ENCODE measurements around the gene CBX5. TPM values are rescaled to one million over a fixed set of nuclear protein-coding genes. Genes with fewer than 3 reads are reported as not detected.
A peak's percentile ranks its signal among the peaks of the same experiment; 100 is the strongest.

Gene CBX5
- polyA plus RNA-seq, 1 experiment: 14.3 TPM

DNA sequence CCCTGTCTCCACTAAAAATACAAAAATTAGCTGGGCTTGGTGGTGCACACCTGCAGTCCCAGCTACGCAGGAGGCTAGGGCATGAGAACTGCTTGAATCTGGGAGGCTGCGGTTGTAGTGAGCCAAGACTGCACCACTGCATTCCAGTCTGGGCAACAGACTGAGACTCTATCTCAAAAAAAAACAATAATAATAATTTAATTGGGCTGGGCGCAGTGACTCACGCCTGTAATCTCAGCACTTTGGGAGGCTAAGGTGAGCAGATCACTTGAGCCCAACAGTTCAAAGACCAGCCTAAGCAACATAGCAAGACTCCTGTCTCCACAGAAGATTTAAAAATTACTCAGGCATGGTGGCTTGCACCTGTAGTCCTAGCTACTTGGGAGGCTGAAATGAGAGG lies 26.7 kb downstream of the CBX5 start:
- Histone ChIP-seq H3K4me3 (ENCODE audit: low read depth, low read length) (no peak overlapping the region), H3K36me3 (ENCODE audit: control insufficient read depth, insufficient read depth, low read length) (0 out of 2 replicates have a peak, but pooled peaks cover 1% of the 10 kb centered on the region), H3K27me3 (ENCODE audit: control insufficient read depth, insufficient read depth, low read length) (no peaks in the 10 kb centered on the region)
- no peak for DNase-seq (ENCODE audit: low read depth)
- POLR2A ChIA-PET: interaction anchor here (1.1 kb wide), 1 partner anchor 116 kb away, joined by 5 read pairs; no protein-coding TSS in a partner anchor
- TF ChIP-seq, protein P1, sequence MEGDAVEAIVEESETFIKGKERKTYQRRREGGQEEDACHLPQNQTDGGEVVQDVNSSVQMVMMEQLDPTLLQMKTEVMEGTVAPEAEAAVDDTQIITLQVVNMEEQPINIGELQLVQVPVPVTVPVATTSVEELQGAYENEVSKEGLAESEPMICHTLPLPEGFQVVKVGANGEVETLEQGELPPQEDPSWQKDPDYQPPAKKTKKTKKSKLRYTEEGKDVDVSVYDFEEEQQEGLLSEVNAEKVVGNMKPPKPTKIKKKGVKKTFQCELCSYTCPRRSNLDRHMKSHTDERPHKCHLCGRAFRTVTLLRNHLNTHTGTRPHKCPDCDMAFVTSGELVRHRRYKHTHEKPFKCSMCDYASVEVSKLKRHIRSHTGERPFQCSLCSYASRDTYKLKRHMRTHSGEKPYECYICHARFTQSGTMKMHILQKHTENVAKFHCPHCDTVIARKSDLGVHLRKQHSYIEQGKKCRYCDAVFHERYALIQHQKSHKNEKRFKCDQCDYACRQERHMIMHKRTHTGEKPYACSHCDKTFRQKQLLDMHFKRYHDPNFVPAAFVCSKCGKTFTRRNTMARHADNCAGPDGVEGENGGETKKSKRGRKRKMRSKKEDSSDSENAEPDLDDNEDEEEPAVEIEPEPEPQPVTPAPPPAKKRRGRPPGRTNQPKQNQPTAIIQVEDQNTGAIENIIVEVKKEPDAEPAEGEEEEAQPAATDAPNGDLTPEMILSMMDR (IDR thresholded peaks at IDR 0.05; ENCODE audit: insufficient read depth, low read depth, low read length): no peak
- CTCF ChIA-PET: interaction anchor here (1.3 to 1.6 kb wide), 5 partner anchors 30 to 128 kb away, joined by 3 to 4 read pairs (median 3); partner anchors contain the start of gene COPZ1

GRCh38 chr12:54251667-54252284 lies 28.1 kb downstream of the CBX5 start:
- 0 out of 2 replicates have a peak, but pooled peaks cover 1% of the 10 kb centered on the region for H3K36me3 ChIP-seq (ENCODE audit: control insufficient read depth, insufficient read depth, low read length)
- ChIA-PET CTCF (interaction anchor here (0.6 to 2.0 kb wide), 35 partner anchors 9 to 117 kb away, joined by 3 to 20 read pairs (median 4); partner anchors contain the start of genes CBX5, COPZ1 and HNRNPA1), POLR2A (interaction anchor here (0.6 kb wide), 1 partner anchor 10 kb away, joined by 3 read pairs; no protein-coding TSS in a partner anchor)
- H3K27me3 ChIP-seq (ENCODE audit: control insufficient read depth, insufficient read depth, low read length): no peaks in the 10 kb centered on the region
- H3K4me3 ChIP-seq (ENCODE audit: low read depth, low read length): no peak overlapping the region
- DNase-seq (ENCODE audit: low read depth): no peak
- TF ChIP-seq, protein P1 (IDR thresholded peaks at IDR 0.05; ENCODE audit: insufficient read depth, low read depth, low read length): peak; percentile 66

DNA sequence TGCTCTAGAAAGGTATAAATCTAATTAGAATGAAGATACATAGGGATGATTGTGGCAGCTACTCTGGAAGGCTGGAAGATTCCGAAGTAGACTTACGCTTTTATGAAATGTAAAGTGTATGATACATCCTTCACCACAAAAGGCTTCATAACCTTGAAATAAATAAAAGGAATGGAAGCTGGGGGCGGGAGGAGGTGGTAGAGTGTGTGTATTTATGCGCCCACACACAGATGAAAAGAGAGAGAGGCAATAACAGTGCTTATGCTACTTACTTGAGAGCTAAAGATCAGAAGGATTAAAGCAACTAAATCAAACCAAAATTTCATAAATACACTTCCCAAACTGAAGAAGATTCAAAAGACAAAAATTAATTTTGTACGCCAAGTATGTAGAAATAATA lies 30.4 kb downstream of the CBX5 start:
- POLR2A ChIA-PET: no interaction called here

GRCh38 chr12:54246011-54246641 lies 33.8 kb downstream of the CBX5 start:
- Histone ChIP-seq H3K4me3 (ENCODE audit: low read depth, low read length) (no peak overlapping the region), H3K27me3 (ENCODE audit: control insufficient read depth, insufficient read depth, low read length) (no peaks in the 10 kb centered on the region), H3K36me3 (ENCODE audit: control insufficient read depth, insufficient read depth, low read length) (peaks cover 6% of the 10 kb centered on the region)
- CTCF ChIA-PET: no interaction called here
- POLR2A ChIA-PET: no interaction called here
- TF ChIP-seq, protein P1 (IDR thresholded peaks at IDR 0.05; ENCODE audit: insufficient read depth, low read depth, low read length): no peak
- no peak for DNase-seq (ENCODE audit: low read depth)

More for the DNA sequence above, 30.4 kb downstream of the CBX5 start:
- no peak for DNase-seq (ENCODE audit: low read depth)
- Histone ChIP-seq H3K27me3 (ENCODE audit: control insufficient read depth, insufficient read depth, low read length) (no peaks in the 10 kb centered on the region), H3K4me3 (ENCODE audit: low read depth, low read length) (no peak overlapping the region), H3K36me3 (ENCODE audit: control insufficient read depth, insufficient read depth, low read length) (no peaks in the 10 kb centered on the region; the same call in 1 of the 2 replicates)
- TF ChIP-seq, protein P1 (IDR thresholded peaks at IDR 0.05; ENCODE audit: insufficient read depth, low read depth, low read length): no peak
- CTCF ChIA-PET: no interaction called here

DNA sequence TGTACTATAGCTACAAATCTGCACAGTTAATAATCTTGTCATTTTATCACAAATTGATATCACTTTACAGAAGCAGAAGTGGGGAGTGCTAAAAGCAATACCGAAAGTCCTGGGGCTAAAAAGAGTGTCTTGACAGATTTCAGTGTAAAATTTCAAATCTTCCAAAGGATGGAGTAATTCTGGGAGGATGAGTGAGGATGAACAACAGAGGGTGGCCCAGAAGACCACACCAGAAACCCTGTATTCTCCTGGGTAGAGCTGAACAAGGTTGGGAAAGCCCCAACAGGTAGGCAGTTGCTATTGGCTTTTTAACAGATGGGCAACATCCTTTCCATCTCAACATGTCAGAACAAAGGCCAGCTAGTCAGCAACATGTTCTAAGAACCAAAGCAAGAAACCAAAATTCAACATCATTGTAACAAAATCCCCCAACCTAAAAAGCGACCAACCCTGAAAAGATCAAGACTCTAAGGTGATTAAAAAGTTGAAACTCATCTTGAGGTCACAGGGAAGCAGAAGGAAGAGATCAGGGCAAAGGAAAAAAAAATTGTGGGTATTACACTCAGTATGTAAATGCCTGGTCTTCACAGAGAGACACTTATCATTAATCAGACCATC lies 38.8 kb downstream of the CBX5 start:
- POLR2A ChIA-PET: interaction anchor here (0.6 kb wide), 1 partner anchor 11 kb away, joined by 7 read pairs; no protein-coding TSS in a partner anchor
- TF ChIP-seq, protein P1 (IDR thresholded peaks at IDR 0.05; ENCODE audit: insufficient read depth, low read depth, low read length): no peak
- Histone ChIP-seq H3K27me3 (ENCODE audit: control insufficient read depth, insufficient read depth, low read length) (no peaks in the 10 kb centered on the region), H3K4me3 (ENCODE audit: low read depth, low read length) (no peak overlapping the region), H3K36me3 (ENCODE audit: control insufficient read depth, insufficient read depth, low read length) (peaks cover 6% of the 10 kb centered on the region)
- no peak for DNase-seq (ENCODE audit: low read depth)
- CTCF ChIA-PET: interaction anchor here (1.2 to 1.6 kb wide), 4 partner anchors 8 to 18 kb away, joined by 3 to 10 read pairs (median 4); no protein-coding TSS in a partner anchor

Measured in BJ (cell line).